GM12864 (cell line): ENCODE data around the gene CSRNP2.

Experiments used
- DNase-seq: peaks from one replicate; pipeline ENCODE4 v3.0.0-alpha.2; 2011; ENCODE audit warnings: low read depth
- H3K4me3 ChIP-seq: 2 replicates; pipeline ENCODE4 v1.5.1; 2011; ENCODE audit warnings: mild to moderate bottlenecking, low read depth, low read length, control low read depth
- CTCF ChIP-seq: IDR thresholded peaks from 2 replicates; pipeline ENCODE4 v1.5.1; 2011; ENCODE audit warnings: low read depth, mild to moderate bottlenecking, moderate library complexity, low read length, control low read depth, inconsistent platforms; ENCODE audit errors: missing control alignments

The CSRNP2 gene

GRCh38 chr12:51048661-51049251, 34.6 kb downstream of the CSRNP2 start:
- TF ChIP-seq CTCF: no peak
- peak overlapping the region; percentile 75 for H3K4me3 ChIP-seq
- DNase-seq: no peak

GRCh38 chr12:51047655-51048540, 35.5 kb downstream of the CSRNP2 start, which contains the start of gene LETMD1:
Gene LETMD1 (plus strand): TSS chr12:51048327. CDS start chr12:51048357, 30 bp downstream.
- DNase-seq: peak; percentile 97
- peak within 1 kb of the TSS; percentile 75 for H3K4me3 ChIP-seq
- TF ChIP-seq CTCF: peak; percentile 85

- DNase-seq: no peak
- TF ChIP-seq CTCF: no peak
- no peak overlapping the region for H3K4me3 ChIP-seq
Observed at GRCh38 chr12:51036279-51036678, 47.1 kb downstream of the CSRNP2 start.

GRCh38 chr12:51033457-51034089, 49.8 kb downstream of the CSRNP2 start:
- H3K4me3 ChIP-seq: no peak overlapping the region
- no peak for DNase-seq
- TF ChIP-seq CTCF: no peak

- no peak for DNase-seq
- no peak for TF ChIP-seq CTCF
- no peak overlapping the region for H3K4me3 ChIP-seq
Observed at GRCh38 chr12:51033048-51033447, 50.3 kb downstream of the CSRNP2 start.

GRCh38 chr12:51028813-51029150, 54.6 kb downstream of the CSRNP2 start:
- DNase-seq: no peak
- H3K4me3 ChIP-seq: no peak overlapping the region
- no peak for TF ChIP-seq CTCF
